ENCODE data around the gene PITPNB.

Gene PITPNB

DNA sequence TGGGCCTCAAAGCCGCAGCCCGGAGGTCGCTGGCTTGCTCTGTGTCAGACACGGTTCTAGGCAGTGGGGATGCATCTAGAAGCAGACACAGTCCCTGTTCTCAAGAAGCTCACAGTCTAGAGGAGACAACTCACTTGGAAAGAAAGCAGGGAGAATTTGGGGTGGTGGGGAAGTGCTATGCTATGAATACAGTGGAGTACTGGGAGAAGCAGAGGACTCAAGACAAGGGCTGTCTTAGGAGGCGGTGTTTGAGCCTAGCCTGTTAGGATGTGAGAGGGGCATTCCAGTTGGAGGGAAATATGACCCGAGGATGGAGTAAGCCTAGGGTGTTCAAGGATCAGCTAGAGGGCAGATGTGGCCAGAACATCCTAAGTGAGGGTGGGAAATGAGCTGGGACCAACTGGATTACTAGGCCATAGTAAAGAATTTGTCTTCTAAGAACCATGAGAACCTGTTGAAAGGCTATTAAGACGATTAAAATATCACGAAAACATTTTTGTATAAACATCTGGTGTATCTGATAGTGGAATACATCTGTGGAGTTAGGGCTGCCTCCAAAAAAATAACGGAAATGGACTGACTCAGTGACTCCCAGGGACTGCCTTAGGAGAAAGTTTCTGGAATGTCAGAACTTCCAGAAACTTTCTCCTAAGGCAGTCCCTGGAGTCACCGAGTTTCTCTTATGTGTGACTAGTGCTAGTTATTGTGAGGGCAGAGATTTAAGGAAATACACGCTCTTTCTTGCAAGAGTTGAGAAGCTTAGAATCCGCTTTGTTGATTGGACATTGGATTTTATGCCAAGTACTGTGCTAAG, 1.1 kb upstream of the PITPNB start:
- H3K4me2 ChIP-seq (ENCODE audit: low read length), result peak overlapping the region; percentile 77
- H3K79me2 ChIP-seq (ENCODE audit: low read length), result peaks cover 89% of the 10 kb centered on the region
- peak overlapping the region; percentile 90 for H3K4me3 ChIP-seq (ENCODE audit: low read length)
- H2AFZ ChIP-seq (ENCODE audit: low read depth, low read length), result peak overlapping the region; percentile 77
- H3K36me3 ChIP-seq (replicated peaks; ENCODE audit: low read depth, low read length), result peaks cover 51% of the 10 kb centered on the region
- peak overlapping the region; percentile 95 for H3K9ac ChIP-seq (ENCODE audit: low read length)
- peaks cover 48% of the 10 kb centered on the region for H4K20me1 ChIP-seq (ENCODE audit: insufficient read depth, low read length)
- H3K27me3 ChIP-seq (ENCODE audit: low read depth, low read length), result no peaks in the 10 kb centered on the region
- H3K9me3 ChIP-seq (ENCODE audit: insufficient read depth, low read length), result no peaks in the 10 kb centered on the region
- H3K4me1 ChIP-seq (ENCODE audit: low read length), result peaks cover 38% of the 10 kb centered on the region
- H3K27ac ChIP-seq (ENCODE audit: low read length), result peak overlapping the region; percentile 81
- no peak for TF ChIP-seq EZH2phosphoT487 (IDR thresholded peaks at IDR 0.05; ENCODE audit: low read depth)
- TF ChIP-seq, protein P1, sequence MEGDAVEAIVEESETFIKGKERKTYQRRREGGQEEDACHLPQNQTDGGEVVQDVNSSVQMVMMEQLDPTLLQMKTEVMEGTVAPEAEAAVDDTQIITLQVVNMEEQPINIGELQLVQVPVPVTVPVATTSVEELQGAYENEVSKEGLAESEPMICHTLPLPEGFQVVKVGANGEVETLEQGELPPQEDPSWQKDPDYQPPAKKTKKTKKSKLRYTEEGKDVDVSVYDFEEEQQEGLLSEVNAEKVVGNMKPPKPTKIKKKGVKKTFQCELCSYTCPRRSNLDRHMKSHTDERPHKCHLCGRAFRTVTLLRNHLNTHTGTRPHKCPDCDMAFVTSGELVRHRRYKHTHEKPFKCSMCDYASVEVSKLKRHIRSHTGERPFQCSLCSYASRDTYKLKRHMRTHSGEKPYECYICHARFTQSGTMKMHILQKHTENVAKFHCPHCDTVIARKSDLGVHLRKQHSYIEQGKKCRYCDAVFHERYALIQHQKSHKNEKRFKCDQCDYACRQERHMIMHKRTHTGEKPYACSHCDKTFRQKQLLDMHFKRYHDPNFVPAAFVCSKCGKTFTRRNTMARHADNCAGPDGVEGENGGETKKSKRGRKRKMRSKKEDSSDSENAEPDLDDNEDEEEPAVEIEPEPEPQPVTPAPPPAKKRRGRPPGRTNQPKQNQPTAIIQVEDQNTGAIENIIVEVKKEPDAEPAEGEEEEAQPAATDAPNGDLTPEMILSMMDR (IDR thresholded peaks at IDR 0.05; ENCODE audit: low read depth, low read length), result no peak; the same call in 1 of the 2 replicates

DNA sequence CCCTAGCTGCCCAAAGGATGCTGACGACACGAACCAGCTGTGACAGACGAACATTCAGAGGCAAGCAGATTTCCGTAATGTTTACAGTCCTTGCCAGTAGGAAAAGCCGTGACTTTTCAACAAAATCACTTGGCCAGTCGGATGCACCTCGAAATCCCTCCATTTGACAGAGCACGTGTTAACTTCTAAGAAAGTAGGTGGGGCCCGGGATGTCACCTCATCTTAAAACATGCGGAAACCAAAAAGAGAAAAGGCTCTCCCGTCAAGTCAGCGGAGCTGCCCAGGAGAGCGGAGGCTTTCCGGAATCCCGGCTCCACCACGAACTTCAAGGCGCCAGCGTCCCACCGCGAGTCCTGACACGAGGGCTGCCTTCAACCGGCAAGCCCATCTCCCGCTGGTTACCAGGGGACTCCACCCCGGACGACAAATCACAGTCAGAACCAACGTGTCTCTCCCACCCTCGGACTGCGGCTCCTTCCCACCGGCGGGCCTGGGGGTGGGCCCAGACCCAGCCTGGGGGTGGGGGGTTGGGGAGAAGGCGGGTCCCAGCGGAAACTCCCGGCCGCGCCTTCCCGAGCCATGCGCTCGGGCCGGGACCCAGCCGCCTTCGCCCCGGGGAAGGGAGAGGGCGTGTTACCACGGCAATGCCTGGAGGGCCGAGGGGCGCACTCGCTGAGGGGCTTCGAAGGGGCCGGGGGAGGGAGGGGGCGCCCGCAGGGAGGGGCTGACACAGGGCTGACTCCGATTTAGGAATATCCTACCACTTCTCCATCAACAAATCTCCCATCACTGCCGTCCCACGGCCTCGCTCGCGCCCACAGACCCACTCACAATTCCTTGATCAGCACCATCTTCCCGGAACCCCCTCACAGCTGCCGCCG, 475 bp downstream of the PITPNB start:
- peaks cover 51% of the 10 kb centered on the region for H4K20me1 ChIP-seq (ENCODE audit: insufficient read depth, low read length)
- H3K9me3 ChIP-seq (ENCODE audit: insufficient read depth, low read length), result no peaks in the 10 kb centered on the region
- no peak overlapping the region for H2AFZ ChIP-seq (ENCODE audit: low read depth, low read length)
- peaks cover 93% of the 10 kb centered on the region for H3K79me2 ChIP-seq (ENCODE audit: low read length)
- peak overlapping the region; percentile 98 for H3K4me2 ChIP-seq (ENCODE audit: low read length)
- H3K4me3 ChIP-seq (ENCODE audit: low read length), result peak overlapping the region; percentile 96
- H3K27me3 ChIP-seq (ENCODE audit: low read depth, low read length), result no peaks in the 10 kb centered on the region
- H3K4me1 ChIP-seq (ENCODE audit: low read length), result peaks cover 54% of the 10 kb centered on the region
- peak overlapping the region; percentile 97 for H3K9ac ChIP-seq (ENCODE audit: low read length)
- peak overlapping the region; percentile 77 for H3K27ac ChIP-seq (ENCODE audit: low read length)
- TF ChIP-seq, protein P1 (IDR thresholded peaks at IDR 0.05; ENCODE audit: low read depth, low read length), result no peak
- no peak for TF ChIP-seq EZH2phosphoT487 (IDR thresholded peaks at IDR 0.05; ENCODE audit: low read depth)
- H3K36me3 ChIP-seq (replicated peaks; ENCODE audit: low read depth, low read length), result peaks cover 40% of the 10 kb centered on the region

- Histone ChIP-seq H3K79me2 (ENCODE audit: low read length) (peaks cover 98% of the 10 kb centered on the region), H4K20me1 (ENCODE audit: insufficient read depth, low read length) (peaks cover 73% of the 10 kb centered on the region), H3K9ac (ENCODE audit: low read length) (no peak overlapping the region), H3K9me3 (ENCODE audit: insufficient read depth, low read length) (no peaks in the 10 kb centered on the region), H2AFZ (ENCODE audit: low read depth, low read length) (no peak overlapping the region), H3K27me3 (ENCODE audit: low read depth, low read length) (no peaks in the 10 kb centered on the region), H3K27ac (ENCODE audit: low read length) (no peak overlapping the region), H3K4me3 (ENCODE audit: low read length) (no peak overlapping the region), H3K36me3 (replicated peaks; ENCODE audit: low read depth, low read length) (peaks cover 33% of the 10 kb centered on the region), H3K4me1 (ENCODE audit: low read length) (peaks cover 60% of the 10 kb centered on the region), H3K4me2 (ENCODE audit: low read length) (peak overlapping the region; percentile 33)
- TF ChIP-seq EZH2phosphoT487 (IDR thresholded peaks at IDR 0.05; ENCODE audit: low read depth), result no peak
- TF ChIP-seq, protein P1 (IDR thresholded peaks at IDR 0.05; ENCODE audit: low read depth, low read length), result no peak
Measured at GRCh38 chr22:27915986-27916385, 3.1 kb downstream of the PITPNB start.

Measured in OCI-LY3 (cell line).